Central memory CD8-positive, alpha-beta T cell (primary cell): ENCODE data around the gene ITGAL.

Experiments used
- ATAC-seq: fragments of 150-1000 bp; cut with Tn5 transposase; replicated peaks from 2 replicates; pipeline ENCODE4 v1.10.0; 2022; ENCODE audit warnings: mild to moderate bottlenecking, moderate FRiP score, moderate number of reproducible peaks; ENCODE audit not compliant: poor library complexity, severe bottlenecking; ENCODE audit errors: extremely low read depth
- DNase-seq, 2 donors: peaks; one replicate each; pipeline ENCODE4 v3.0.0; 2021; ENCODE audit warnings: low spot score in 2 of 2
- H3K27ac Mint-ChIP-seq: one replicate; pipeline ENCODE4 v1.8.0; 2022; ENCODE audit warnings: low read depth, mild to moderate bottlenecking, moderate library complexity, mixed read lengths
- H3K27me3 Mint-ChIP-seq: one replicate; pipeline ENCODE4 v1.8.0; 2022; ENCODE audit warnings: mixed read lengths
- H3K36me3 Mint-ChIP-seq: one replicate; pipeline ENCODE4 v1.8.0; 2022; ENCODE audit warnings: mild to moderate bottlenecking, moderate library complexity, mixed read lengths; ENCODE audit not compliant: insufficient read depth
- H3K4me1 Mint-ChIP-seq: one replicate; pipeline ENCODE4 v1.8.0; 2022; ENCODE audit warnings: mixed read lengths
- H3K4me3 Mint-ChIP-seq: one replicate; pipeline ENCODE4 v1.8.0; 2022; ENCODE audit warnings: mild to moderate bottlenecking, moderate library complexity, mixed read lengths
- H3K9me3 Mint-ChIP-seq: one replicate; pipeline ENCODE4 v1.8.0; 2022; ENCODE audit warnings: mixed read lengths

ITGAL gene

DNA sequence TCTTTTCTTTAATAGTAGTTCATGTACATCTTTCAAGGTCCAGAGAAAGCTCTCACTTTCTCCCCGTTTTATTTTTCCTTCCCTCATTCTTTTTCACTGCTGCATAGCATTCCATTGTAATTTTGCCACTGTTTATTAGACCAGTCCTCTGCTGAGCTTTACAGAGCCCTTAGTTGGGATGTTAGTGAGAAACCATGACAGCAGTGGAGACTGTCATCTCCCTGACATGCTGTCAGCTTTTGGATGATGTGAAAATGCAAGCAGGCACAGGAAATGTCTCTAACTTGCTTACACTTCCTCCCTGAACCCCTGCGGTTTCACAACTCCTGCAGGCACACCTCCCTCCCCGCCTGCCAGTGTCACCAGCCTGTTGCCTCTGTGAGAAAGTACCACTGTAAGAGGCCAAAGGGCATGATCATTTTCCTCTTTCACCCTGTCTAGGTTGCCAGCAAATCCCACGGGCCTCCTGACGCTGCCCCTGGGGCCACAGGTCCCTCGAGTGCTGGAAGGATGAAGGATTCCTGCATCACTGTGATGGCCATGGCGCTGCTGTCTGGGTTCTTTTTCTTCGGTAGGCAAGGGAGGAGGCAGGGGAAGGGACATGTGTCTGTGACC lies at the start of gene ITGAL:
TSS of gene ITGAL (plus strand) at position 415 of the 615 bp plus-strand sequence. CDS start at position 511, 96 bp downstream.
- peak; percentile 59 to 89 for DNase-seq
- peak; percentile 84 for ATAC-seq

DNA sequence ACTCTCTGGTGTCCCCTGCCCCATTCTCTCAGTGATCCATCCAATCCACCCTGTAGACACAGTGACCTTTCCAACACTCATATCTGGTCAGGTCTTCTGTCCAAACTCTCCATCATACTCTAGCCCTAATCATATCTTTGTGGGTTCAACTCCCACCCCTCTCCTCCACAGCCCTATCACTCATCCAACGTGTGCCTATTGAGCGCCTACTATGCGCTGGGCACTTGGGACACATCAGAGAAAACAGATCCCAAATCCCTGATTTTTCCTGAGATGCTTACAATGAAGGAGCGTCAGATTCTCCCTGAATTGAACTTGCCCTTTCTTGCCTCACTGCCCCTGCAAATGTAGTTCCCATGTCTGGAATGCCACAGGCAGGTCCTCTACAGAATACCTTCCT lies 44.5 kb upstream of the ITGAL start:
- Mint-ChIP-seq H3K4me1 (no peaks in the 10 kb centered on the region), H3K4me3 (peak overlapping the region; percentile 5), H3K9me3 (no peaks in the 10 kb centered on the region), H3K27me3 (no peaks in the 10 kb centered on the region), H3K27ac (peak overlapping the region; percentile 53), H3K36me3 (peaks cover 16% of the 10 kb centered on the region)
- DNase-seq (no peak), ATAC-seq (no peak)

More for the DNA sequence above, at the start of gene ITGAL:
- peak within 1 kb of the TSS; percentile 99 for H3K4me3 Mint-ChIP-seq
- peak within 1 kb of the TSS; percentile 97 for H3K27ac Mint-ChIP-seq
- H3K9me3 Mint-ChIP-seq = peaks cover 5% of the 10 kb centered on the region
- peaks cover 56% of the 10 kb centered on the region for H3K36me3 Mint-ChIP-seq
- H3K27me3 Mint-ChIP-seq = no peaks in the 10 kb centered on the region
- H3K4me1 Mint-ChIP-seq = peaks cover 62% of the 10 kb centered on the region

GRCh38 chr16:30429418-30429677 lies 43.2 kb upstream of the ITGAL start:
- peaks cover 5% of the 10 kb centered on the region for H3K4me1 Mint-ChIP-seq
- H3K36me3 Mint-ChIP-seq = peaks cover 10% of the 10 kb centered on the region
- ATAC-seq (peak; percentile 10), DNase-seq (no peak)
- H3K27me3 Mint-ChIP-seq = no peaks in the 10 kb centered on the region
- no peak overlapping the region for H3K27ac Mint-ChIP-seq
- no peak overlapping the region for H3K4me3 Mint-ChIP-seq
- H3K9me3 Mint-ChIP-seq = no peaks in the 10 kb centered on the region

DNA sequence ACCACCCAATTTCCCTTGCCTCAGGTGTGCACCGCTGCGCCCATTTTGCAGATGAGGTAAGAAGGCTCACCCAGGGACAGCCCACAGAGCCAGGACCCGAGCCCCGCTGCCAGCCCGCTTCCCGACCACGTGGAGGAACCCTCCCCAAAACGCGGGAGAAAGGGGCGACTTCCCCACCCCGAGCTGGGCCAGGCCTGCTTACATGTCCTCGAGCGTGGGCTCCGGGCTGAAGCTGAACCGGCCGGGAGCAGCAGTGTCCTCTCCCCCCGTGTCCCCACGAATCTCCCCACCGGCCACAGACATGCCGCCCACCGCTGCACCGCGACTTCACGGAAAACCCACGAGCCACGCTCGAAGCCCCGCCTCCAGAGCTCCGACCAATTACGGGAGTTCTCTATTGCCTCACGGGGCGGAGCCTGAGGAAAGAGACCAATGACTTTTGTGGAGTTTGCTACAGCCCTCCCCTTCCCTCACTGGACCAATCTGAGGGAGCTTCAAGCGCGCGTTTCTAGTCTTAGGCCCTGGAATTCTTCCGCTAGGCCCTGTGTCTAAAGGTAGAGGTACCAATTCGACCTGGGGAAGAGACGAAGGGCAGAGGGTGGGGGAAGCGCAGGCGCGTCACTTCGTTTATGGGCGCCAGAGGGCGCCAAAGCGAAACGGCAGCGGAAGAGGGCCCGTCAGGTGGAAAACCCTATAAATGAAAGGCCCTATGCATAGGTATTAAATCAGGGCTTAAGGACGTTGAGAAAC lies 42.7 kb upstream of the ITGAL start, which contains the start of gene DCTPP1:
TSS of gene DCTPP1 (minus strand) at position 353 of the 750 bp plus-strand sequence. CDS start at position 303, 50 bp downstream.
- H3K9me3 Mint-ChIP-seq = no peaks in the 10 kb centered on the region
- peaks cover 5% of the 10 kb centered on the region for H3K4me1 Mint-ChIP-seq
- ATAC-seq (peak; percentile 99), DNase-seq (peak; percentile 80 to 96)
- H3K4me3 Mint-ChIP-seq = no peak within 1 kb of the TSS
- H3K27ac Mint-ChIP-seq = no peak within 1 kb of the TSS
- H3K36me3 Mint-ChIP-seq = peaks cover 6% of the 10 kb centered on the region
- no peaks in the 10 kb centered on the region for H3K27me3 Mint-ChIP-seq

DNA sequence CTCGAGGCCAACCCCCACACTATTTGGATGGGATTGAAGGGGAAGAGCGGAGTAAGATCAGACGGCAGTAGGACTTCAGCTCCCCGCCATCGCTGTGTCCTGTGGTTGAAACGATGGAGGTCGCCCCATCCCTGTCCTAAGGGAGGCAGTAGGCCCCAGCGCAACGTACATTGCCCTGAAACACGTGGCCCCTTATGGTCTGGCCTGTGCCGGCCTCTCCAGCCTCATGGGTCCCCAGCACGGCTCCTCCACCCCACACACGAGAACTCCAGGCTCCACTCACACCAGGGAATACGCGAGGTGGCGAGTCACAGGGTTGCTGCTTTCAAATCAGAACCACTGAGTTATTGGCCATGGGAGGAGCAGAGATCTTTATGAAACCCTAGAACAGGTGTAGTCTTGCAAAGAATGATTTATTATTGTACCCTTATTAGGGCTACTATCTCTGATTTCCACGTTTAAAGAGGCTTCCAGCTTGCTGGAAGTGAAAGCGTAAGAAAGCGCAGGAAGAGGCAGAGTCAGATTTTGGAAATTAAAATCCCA lies 42.0 kb upstream of the ITGAL start:
- Mint-ChIP-seq H3K4me3 (no peak overlapping the region), H3K9me3 (no peaks in the 10 kb centered on the region), H3K36me3 (peaks cover 3% of the 10 kb centered on the region), H3K27ac (no peak overlapping the region), H3K27me3 (no peaks in the 10 kb centered on the region), H3K4me1 (peaks cover 5% of the 10 kb centered on the region)
- ATAC-seq (peak; percentile 1), DNase-seq (no peak)

GRCh38 chr16:30434852-30435251 lies 37.7 kb upstream of the ITGAL start:
- Mint-ChIP-seq H3K27me3 (no peaks in the 10 kb centered on the region), H3K27ac (peak overlapping the region; percentile 58)

GRCh38 chr16:30437511-30438046 lies 35.0 kb upstream of the ITGAL start:
- peaks cover 17% of the 10 kb centered on the region for H3K4me1 Mint-ChIP-seq
- no peaks in the 10 kb centered on the region for H3K36me3 Mint-ChIP-seq
- no peak for DNase-seq
- no peaks in the 10 kb centered on the region for H3K9me3 Mint-ChIP-seq
- no peak overlapping the region for H3K4me3 Mint-ChIP-seq
- ATAC-seq = no peak
- no peak overlapping the region for H3K27ac Mint-ChIP-seq
- no peaks in the 10 kb centered on the region for H3K27me3 Mint-ChIP-seq

More at GRCh38 chr16:30434852-30435251, 37.7 kb upstream of the ITGAL start:
- no peak overlapping the region for H3K4me3 Mint-ChIP-seq
- no peak for DNase-seq
- H3K9me3 Mint-ChIP-seq = no peaks in the 10 kb centered on the region
- no peak for ATAC-seq
- peaks cover 12% of the 10 kb centered on the region for H3K4me1 Mint-ChIP-seq
- no peaks in the 10 kb centered on the region for H3K36me3 Mint-ChIP-seq

GRCh38 chr16:30438835-30439234 lies 33.7 kb upstream of the ITGAL start:
- DNase-seq (no peak), ATAC-seq (no peak)
- Mint-ChIP-seq H3K36me3 (peaks cover 4% of the 10 kb centered on the region), H3K4me1 (peaks cover 26% of the 10 kb centered on the region), H3K4me3 (no peak overlapping the region), H3K9me3 (no peaks in the 10 kb centered on the region), H3K27ac (no peak overlapping the region), H3K27me3 (no peaks in the 10 kb centered on the region)

DNA sequence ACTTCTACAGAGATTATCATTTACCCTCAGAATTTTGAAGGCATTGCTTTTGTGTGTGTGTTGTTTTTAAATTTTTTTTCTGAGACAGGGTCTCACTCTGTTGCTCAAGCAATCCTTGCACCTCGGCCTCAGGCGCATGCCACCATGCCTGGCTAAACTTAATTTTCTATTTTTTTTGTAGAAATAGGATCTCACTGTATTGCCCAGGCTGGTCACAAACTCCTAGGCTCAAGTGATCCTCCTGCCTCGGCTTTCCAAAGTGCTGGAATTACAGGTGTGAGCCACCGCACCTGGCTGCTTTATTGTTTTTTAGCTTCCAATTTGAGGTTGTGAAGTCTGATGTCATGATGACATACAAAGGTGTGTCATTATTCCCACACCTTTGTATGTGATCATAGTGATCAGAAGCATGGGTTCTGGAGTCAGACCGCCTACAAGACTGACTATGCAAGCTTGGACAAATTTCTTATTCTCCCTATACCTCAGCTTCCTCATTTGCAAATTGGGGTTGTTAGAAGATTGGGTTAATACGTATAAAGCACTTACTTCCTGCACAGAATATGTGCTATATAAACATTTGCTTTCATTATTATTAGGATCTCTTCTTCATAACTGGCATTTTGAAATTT lies 32.7 kb upstream of the ITGAL start:
- Mint-ChIP-seq H3K27ac (no peak overlapping the region), H3K36me3 (peaks cover 4% of the 10 kb centered on the region), H3K4me1 (peaks cover 27% of the 10 kb centered on the region)

GRCh38 chr16:30443631-30444030 lies 28.9 kb upstream of the ITGAL start:
- H3K4me3 Mint-ChIP-seq = peak overlapping the region; percentile 92
- peaks cover 36% of the 10 kb centered on the region for H3K4me1 Mint-ChIP-seq
- no peak overlapping the region for H3K27ac Mint-ChIP-seq
- H3K27me3 Mint-ChIP-seq = no peaks in the 10 kb centered on the region
- H3K36me3 Mint-ChIP-seq = peaks cover 11% of the 10 kb centered on the region
- DNase-seq (no peak), ATAC-seq (no peak)
- no peaks in the 10 kb centered on the region for H3K9me3 Mint-ChIP-seq

More for the DNA sequence above, 32.7 kb upstream of the ITGAL start:
- ATAC-seq (no peak), DNase-seq (no peak)
- H3K9me3 Mint-ChIP-seq = no peaks in the 10 kb centered on the region
- H3K27me3 Mint-ChIP-seq = no peaks in the 10 kb centered on the region
- H3K4me3 Mint-ChIP-seq = no peak overlapping the region

DNA sequence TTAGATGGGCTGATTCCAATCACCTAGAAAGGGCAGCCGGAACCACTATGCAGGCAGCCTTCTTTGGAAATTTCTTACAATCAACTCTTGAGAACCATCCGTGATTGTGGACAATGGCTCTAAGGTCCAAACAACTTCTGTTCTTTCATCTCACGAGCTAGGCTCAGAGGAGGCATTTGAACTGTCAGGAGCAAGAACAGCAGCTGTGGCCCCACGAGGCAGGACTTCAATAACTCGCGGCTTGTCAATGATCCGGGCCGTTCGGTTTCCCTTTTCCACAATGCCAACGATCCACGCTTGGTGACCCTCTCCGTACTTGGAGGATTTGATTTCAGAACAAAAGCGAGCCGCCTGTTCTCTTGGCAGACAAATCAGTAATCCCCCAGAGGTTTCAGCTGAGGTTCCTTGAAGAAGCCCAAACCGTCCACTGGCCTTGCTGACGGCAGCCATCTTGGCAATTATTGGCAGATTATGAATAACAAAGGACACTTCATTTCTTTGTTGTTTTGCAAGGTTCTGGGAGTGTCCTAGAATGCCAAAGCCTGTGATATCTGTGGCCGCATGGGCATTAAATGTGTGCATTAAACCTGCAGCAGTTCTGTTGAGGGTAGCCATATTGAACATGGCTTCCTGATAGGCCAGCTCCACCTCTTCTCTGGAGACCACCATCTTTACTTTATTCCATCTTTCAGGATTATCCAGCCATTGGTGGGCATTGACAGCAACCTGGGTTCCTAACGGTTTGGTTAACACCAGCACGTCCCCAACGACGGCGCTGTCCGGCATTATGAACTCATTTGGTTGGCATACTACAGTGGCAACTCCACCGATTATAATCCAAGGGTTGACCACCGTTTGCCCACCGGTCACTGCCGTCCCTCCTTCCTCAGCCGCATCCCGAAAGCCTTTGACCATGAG lies 28.1 kb upstream of the ITGAL start:
- Mint-ChIP-seq H3K4me3 (peak overlapping the region; percentile 92), H3K9me3 (no peaks in the 10 kb centered on the region), H3K27ac (peak overlapping the region; percentile 94), H3K27me3 (no peaks in the 10 kb centered on the region), H3K4me1 (peaks cover 36% of the 10 kb centered on the region), H3K36me3 (peaks cover 11% of the 10 kb centered on the region)
- ATAC-seq (no peak), DNase-seq (no peak)

GRCh38 chr16:30445149-30445407 lies 27.5 kb upstream of the ITGAL start:
- Mint-ChIP-seq H3K4me3 (peak overlapping the region; percentile 92), H3K9me3 (no peaks in the 10 kb centered on the region), H3K27me3 (no peaks in the 10 kb centered on the region), H3K36me3 (peaks cover 11% of the 10 kb centered on the region), H3K4me1 (peaks cover 36% of the 10 kb centered on the region), H3K27ac (peak overlapping the region; percentile 94)
- no peak for DNase-seq
- ATAC-seq = no peak
